HG02852 (cell line): ENCODE results near the gene SNX18.

Experiments used
- ATAC-seq: cut with Tn5 transposase; IDR thresholded peaks from one replicate; pipeline ENCODE4 v1.9.1; 2021; ENCODE audit warnings: mild to moderate bottlenecking, moderate library complexity; ENCODE audit not compliant: unreplicated experiment

The SNX18 gene

DNA sequence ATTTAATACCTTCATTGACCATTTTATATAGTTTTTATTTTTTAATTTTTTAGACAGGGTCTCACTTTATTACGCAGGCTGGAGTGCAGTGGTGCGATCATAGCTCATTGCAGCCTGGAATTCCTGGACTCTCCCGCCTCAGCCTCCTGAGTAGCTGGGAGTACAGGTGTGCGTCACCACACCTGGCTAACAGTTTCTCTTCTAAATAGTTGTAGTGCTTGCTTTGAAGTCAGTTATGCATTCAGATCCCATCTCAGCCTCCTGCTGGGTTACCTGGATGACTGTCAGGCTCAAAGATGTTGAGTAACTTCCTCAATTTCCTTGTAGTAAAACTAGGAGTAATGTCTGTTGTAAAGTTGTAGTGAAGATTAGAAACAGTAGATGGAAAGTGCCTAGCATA is 21.4 kb downstream of the SNX18 start:
- ATAC-seq: no peak

DNA sequence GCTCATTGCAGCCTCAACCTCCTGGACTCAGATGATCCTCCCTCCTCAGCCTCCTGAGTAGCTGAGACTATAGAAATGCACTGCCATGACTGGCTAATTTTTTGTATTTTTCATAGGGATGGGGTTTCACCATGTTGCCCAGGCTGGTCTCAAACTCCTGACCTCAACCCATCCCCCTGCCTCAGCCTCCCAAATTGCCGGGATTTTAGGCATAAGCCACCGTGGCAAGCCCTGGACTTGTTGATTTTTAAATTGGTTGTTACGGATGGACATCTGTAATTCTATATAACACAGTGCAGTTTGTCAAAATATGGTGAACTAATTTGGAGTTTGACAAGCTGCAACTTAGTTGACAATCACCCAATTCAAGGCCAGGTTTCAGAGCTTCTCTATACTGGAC is 22.7 kb downstream of the SNX18 start:
- no peak for ATAC-seq

DNA sequence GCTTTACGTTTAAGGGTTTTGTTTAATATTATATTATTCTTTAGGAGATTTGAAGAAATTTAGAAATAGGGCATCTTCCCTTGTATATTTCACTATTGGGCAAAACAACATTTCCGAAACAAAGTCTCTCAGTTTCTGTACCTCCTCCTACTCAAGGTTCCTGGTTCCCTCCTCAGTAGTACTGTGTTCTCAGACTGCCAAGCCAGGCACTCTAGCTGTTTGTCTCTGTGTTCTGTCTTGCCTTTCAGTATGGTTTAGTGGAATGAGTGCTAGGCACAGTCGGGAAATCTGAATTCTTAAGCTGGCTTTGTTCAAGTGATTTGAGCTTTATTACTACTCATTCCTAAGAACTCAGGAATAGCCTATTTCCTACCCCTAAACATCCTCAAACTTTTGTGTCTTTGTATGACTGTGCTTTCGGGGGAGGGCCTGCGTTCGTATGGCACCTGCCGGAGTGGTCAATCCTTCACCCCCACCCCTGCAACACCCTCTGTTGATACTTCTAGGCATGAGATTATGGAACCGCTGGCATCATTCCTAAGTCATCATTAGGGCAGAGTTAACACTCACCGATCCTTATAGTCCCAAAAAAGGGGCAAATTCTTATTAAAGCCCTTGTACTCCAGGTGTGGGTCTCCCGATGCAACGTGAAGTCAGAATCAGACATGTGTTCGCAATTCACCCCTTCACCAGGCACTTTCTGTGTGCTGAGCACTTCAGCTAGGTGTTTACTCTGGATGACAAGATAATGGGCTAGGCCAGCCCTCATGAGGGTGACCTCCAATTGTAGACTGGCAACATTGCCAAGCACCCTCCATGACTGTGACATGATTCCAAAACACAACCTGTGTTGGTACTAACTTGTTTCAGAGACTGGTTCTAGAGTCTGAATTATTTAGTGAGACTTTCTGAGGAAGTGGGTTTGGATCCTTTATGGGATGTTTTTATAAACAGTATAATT is 24.5 kb downstream of the SNX18 start:
- ATAC-seq: no peak

- ATAC-seq: no peak
Measured at GRCh38 chr5:54544044-54544443, 26.5 kb downstream of the SNX18 start.

- no peak for ATAC-seq
Measured at GRCh38 chr5:54545796-54546195, 28.2 kb downstream of the SNX18 start.

DNA sequence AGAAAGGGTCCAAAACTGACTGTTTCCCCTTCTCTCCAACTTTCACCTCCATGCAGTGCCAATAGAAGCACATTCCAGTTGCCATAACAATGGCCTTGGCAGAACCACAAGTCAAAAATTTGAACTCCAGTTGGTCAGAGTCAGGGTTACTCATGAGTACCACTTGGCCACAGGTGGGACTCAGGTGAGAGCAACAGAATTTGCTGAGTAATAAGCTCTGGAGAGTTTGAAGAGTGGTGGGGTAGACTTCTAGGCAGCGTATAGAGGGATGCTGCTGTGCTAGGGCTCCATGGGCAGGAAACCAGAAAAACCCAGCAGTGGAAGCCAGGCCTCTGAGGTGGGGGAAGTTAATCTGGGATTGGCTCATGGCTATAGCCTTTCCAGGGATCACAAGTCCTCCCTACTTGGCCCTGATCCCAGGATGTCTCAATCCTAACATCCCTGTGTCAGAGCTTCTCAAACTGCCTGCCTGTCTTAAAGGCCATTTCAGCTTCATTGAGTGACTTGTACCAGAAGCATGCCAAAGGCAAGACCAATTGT is 30.2 kb downstream of the SNX18 start:
- no peak for ATAC-seq

GRCh38 chr5:54548565-54548964 is 31.0 kb downstream of the SNX18 start:
- no peak for ATAC-seq

GRCh38 chr5:54551292-54551691 is 33.7 kb downstream of the SNX18 start:
- ATAC-seq: no peak

DNA sequence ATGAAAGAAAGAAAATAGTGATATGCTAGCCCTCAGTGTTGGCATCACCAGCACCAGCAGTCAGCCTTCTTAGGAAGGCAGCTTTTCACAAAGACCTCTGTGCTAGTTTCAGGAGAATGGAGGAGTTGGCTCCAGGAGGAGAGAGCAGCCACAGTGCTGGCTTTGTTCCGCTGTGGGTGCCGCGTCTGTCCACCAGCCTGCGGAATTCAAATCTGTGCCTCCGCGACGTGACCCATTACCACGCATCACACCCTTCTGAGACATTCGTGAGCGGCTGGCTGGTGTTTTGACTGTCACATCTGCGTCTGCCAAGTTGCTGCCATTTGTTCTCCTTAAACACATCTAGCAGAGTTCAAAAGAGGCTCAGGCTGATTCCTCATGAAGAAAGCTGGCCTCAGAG is 34.4 kb downstream of the SNX18 start:
- no peak for ATAC-seq

DNA sequence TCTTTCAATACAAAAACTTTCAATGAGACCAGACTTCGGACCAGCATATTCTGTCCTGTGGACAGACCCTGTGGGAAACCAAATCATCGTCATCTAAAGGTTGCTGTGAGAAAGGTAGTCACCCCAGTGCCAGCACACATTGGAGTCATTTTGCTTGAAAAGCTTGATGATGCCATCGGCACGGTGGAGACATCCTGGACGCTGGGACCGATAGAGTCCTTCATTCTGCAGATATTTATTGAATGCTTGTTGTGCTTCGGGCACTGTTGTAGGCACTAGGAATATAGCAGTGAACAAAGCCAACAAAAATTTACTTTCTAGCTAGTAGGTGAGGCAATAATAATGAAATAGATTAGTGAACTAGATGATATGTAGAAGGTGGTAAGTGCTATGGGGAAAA is 34.9 kb downstream of the SNX18 start:
- ATAC-seq: no peak

DNA sequence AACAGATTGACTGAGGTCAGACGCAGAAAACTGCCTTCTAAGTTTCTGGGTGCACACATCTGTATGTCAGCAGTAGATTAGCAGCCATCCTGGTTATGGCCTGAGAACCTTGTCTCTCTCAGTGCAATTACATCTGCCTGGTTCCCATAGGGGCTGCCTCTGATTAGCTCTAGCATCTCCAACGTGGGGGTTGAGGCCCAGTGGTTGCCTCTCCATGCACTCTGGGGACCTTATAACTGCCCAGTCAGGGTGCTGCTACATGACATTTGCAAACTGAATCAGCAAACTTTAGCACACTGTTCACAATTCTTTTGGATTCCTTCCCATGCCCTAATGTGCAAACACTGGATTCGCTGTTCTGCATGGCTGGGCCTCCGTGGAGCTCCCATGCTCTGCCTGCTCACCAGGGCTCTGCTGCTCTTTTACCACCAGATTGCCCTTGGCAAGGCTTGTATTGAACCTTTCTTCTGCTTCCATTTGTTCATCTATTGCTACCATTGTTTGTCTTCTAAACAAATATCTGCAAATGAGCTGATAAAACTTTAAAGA is 36.2 kb downstream of the SNX18 start:
- ATAC-seq: no peak

- no peak for ATAC-seq
Measured at GRCh38 chr5:54556141-54556540, 38.6 kb downstream of the SNX18 start.

DNA sequence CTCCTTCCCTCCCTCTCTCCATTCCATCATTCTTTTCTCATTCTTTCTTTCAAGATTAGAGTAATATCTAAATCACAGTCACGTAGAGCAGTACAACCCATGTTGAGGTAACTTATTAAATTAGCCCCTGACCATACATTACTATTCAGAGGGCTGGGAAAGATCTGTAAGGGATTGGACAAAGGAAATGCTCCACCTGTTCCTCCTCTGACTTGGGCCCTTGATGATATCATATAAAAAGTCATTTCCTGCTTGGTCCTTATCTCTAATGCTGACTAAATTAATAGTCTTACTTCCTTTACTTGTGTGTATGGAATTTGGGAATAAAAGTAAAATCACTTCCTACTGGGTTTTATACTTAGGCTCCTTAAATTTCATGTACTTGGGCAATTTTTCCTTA is 40.8 kb downstream of the SNX18 start:
- no peak for ATAC-seq

- no peak for ATAC-seq
Measured at GRCh38 chr5:54561651-54562050, 44.1 kb downstream of the SNX18 start.

GRCh38 chr5:54563083-54563761 is 45.7 kb downstream of the SNX18 start:
- no peak for ATAC-seq

DNA sequence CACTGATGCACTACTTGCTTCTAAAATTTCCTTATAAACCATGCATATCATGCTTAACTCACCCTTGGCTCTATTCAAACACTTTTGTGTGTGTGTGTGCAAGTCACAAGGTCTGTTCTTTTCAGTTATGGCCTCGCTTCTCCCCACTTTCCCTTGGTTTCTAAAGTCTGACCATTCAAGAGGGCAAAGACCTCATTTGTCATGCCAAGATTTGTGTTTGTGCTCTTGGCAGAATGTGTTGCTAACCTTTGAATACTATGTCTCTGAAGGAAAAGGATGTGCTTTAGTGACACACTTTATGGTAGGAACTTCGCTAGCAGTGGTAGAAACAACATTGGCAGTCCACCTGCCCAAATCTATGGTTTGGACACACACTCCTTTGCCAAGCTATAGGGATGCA is 50.4 kb downstream of the SNX18 start:
- no peak for ATAC-seq

GRCh38 chr5:54570916-54571315 is 53.4 kb downstream of the SNX18 start:
- ATAC-seq: no peak

GRCh38 chr5:54571462-54571861 is 53.9 kb downstream of the SNX18 start:
- no peak for ATAC-seq

DNA sequence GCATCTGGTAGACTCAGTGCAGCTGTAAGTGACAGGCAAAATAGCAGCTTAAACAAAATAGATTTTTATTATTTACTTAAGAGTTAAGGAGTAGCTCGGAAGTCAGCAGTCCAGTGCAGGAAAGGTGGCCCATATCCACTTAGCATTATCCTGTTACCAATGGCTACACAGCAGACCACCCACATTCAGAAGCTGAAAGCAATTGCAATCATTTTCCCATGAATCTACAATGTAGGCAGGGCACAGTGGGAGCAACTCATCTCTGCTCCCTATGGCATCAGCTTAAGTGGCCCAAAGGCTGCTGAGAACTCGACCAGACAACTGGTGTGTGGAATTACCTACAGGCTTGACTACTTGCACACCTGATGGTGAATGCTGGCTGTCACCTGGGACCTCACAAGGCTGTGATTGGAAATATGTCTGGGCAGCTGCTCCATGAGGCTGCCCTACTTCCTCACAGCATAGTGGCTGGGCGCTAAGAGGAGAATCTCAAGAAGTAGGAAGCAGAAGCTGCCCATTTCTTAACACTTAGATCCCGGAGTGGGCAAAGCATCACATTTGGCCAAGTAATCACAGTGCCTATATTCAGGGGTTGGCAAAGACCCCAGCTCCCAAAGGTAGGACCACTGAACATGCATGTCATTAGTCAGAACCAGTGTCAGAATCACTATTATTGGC is 56.4 kb downstream of the SNX18 start:
- ATAC-seq: no peak

DNA sequence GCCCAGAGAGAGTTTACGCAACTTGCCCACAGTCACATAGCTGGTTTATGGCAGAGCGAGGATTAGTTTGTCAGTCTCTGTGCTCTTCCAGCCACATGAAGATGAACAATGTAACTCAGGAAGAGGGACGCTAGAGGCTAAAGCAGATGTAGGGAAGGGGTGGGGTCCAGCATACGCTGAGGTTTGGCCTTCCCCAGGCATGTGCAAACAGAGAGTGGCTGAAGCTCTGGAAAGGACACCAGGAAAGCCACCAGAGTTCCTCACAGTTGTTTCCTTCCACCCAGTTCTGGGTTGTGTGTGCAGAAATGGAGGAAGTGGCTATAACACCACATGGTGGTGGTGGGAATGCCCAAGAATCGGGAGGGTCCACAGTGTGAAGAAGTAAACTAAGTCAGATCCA is 60.0 kb downstream of the SNX18 start:
- ATAC-seq: no peak
